ENCODE results near the gene MEX3B.
"Not testable (repeated sequence)": the region's sequence is repeated elsewhere in the genome, so short reads cannot be mapped to it uniquely, and the experiment has no call there.

Gene MEX3B

GRCh38 chr15:82044373-82045178 lies 1.2 kb downstream of the MEX3B start:
- peaks cover 0 to 17% of the 10 kb centered on the region in 2 donors for H3K4me1 Mint-ChIP-seq (ENCODE audit: low read depth in 2 of 2)
- ATAC-seq (replicated peaks) (no peak), DNase-seq (peak in 1 of 3 experiments; percentile 11)
- peak overlapping the region in 1 of 2 donors; percentile 44 for H3K27ac Mint-ChIP-seq
- H3K4me3 Mint-ChIP-seq = peak overlapping the region; percentile 82 to 90
- H3K9me3 Mint-ChIP-seq = peaks cover 0 to 6% of the 10 kb centered on the region in 2 donors
- H3K27me3 Mint-ChIP-seq = peaks cover 9 to 56% of the 10 kb centered on the region in 2 donors
- peaks cover 3% of the 10 kb centered on the region for H3K36me3 Mint-ChIP-seq (ENCODE audit: insufficient read depth)

GRCh38 chr15:82043796-82044372 lies 1.9 kb downstream of the MEX3B start:
- Mint-ChIP-seq H3K27ac (no peak overlapping the region), H3K4me3 (peak overlapping the region; percentile 82 to 90), H3K4me1 (ENCODE audit: low read depth in 2 of 2) (peaks cover 0 to 17% of the 10 kb centered on the region in 2 donors), H3K36me3 (ENCODE audit: insufficient read depth) (peaks cover 3% of the 10 kb centered on the region), H3K27me3 (peaks cover 15 to 56% of the 10 kb centered on the region in 2 donors), H3K9me3 (peaks cover 0 to 6% of the 10 kb centered on the region in 2 donors)
- DNase-seq (no peak), ATAC-seq (replicated peaks) (no peak)

- DNase-seq (no peak), ATAC-seq (replicated peaks) (no peak)
- peaks cover 17 to 56% of the 10 kb centered on the region in 2 donors for H3K27me3 Mint-ChIP-seq
- peaks cover 0 to 6% of the 10 kb centered on the region in 2 donors for H3K9me3 Mint-ChIP-seq
- peaks cover 3% of the 10 kb centered on the region for H3K36me3 Mint-ChIP-seq (ENCODE audit: insufficient read depth)
- H3K4me1 Mint-ChIP-seq (ENCODE audit: low read depth in 2 of 2) = peaks cover 0 to 17% of the 10 kb centered on the region in 2 donors
- H3K27ac Mint-ChIP-seq = peak overlapping the region in 1 of 2 donors; percentile 83
- H3K4me3 Mint-ChIP-seq = peak overlapping the region; percentile 60 to 62
These were observed 2.6 kb downstream of the MEX3B start for GRCh38 chr15:82043130-82043673.

GRCh38 chr15:82040862-82041261 lies 5.0 kb downstream of the MEX3B start:
- no peak for ATAC-seq (replicated peaks)
- peaks cover 0 to 6% of the 10 kb centered on the region in 2 donors for H3K9me3 Mint-ChIP-seq
- peaks cover 9 to 57% of the 10 kb centered on the region in 2 donors for H3K27me3 Mint-ChIP-seq
- no peaks in the 10 kb centered on the region for H3K36me3 Mint-ChIP-seq (ENCODE audit: insufficient read depth)
- H3K4me1 Mint-ChIP-seq (ENCODE audit: low read depth in 2 of 2) = peaks cover 0 to 8% of the 10 kb centered on the region in 2 donors
- DNase-seq = no peak
- no peak overlapping the region for H3K4me3 Mint-ChIP-seq
- no peak overlapping the region for H3K27ac Mint-ChIP-seq

GRCh38 chr15:82040390-82040789 lies 5.4 kb downstream of the MEX3B start:
- H3K9me3 Mint-ChIP-seq = peaks cover 0 to 6% of the 10 kb centered on the region in 2 donors
- H3K4me3 Mint-ChIP-seq = no peak overlapping the region
- H3K36me3 Mint-ChIP-seq (ENCODE audit: insufficient read depth) = no peaks in the 10 kb centered on the region
- ATAC-seq (replicated peaks) (no peak), DNase-seq (no peak)
- no peak overlapping the region for H3K27ac Mint-ChIP-seq
- peaks cover 0 to 8% of the 10 kb centered on the region in 2 donors for H3K4me1 Mint-ChIP-seq (ENCODE audit: low read depth in 2 of 2)
- peaks cover 9 to 57% of the 10 kb centered on the region in 2 donors for H3K27me3 Mint-ChIP-seq

GRCh38 chr15:82039871-82040270 lies 5.9 kb downstream of the MEX3B start:
- no peaks in the 10 kb centered on the region for H3K36me3 Mint-ChIP-seq (ENCODE audit: insufficient read depth)
- no peak overlapping the region for H3K27ac Mint-ChIP-seq
- no peak for ATAC-seq (replicated peaks)
- peaks cover 0 to 6% of the 10 kb centered on the region in 2 donors for H3K9me3 Mint-ChIP-seq
- no peak overlapping the region for H3K4me3 Mint-ChIP-seq
- H3K4me1 Mint-ChIP-seq (ENCODE audit: low read depth in 2 of 2) = peaks cover 0 to 6% of the 10 kb centered on the region in 2 donors
- DNase-seq = no peak
- peaks cover 10 to 54% of the 10 kb centered on the region in 2 donors for H3K27me3 Mint-ChIP-seq

DNA sequence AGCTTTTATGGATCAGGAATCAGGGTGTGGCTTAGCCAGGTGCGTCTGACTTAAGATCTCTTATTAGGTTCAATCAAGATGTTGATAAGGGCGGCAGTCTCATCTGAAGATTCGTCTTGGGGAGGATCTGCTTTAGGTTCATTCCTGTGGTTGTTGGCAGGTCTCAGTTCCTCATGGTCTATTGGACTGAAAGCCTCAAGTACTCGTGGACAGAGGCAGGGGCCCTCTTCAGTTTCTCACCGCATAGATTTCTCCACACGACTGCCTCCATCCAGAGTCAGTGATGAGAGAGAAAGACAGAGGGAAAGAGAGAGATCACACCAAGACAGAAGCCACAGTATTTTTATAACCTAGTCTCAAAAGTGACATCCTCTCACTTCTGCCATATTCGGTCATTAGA lies 9.4 kb downstream of the MEX3B start:
- Mint-ChIP-seq H3K27ac (no peak overlapping the region), H3K9me3 (no peaks in the 10 kb centered on the region), H3K4me1 (ENCODE audit: low read depth in 2 of 2) (no peaks in the 10 kb centered on the region), H3K27me3 (peaks cover 28 to 33% of the 10 kb centered on the region in 2 donors), H3K36me3 (ENCODE audit: insufficient read depth) (no peaks in the 10 kb centered on the region), H3K4me3 (no peak overlapping the region)
- no peak for ATAC-seq (replicated peaks)
- DNase-seq = no peak

DNA sequence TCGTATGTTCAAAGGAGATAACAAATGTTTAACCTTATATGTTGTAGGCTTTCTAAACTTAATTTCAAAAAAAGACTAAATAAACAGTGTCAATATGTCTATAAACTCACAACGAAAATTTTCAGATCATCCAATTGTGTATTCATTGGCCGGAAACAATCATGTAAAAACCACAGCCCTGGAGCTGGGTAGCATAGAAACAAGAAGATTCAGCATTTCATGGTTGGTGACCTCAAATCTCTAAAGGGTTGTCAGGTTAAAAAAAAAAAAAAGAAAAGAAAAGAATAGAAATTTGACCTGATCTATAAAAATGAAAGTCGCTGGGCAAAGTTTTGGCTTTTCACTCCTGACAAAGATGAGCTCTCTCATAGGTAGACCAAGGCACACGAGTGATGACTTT lies 13.9 kb downstream of the MEX3B start:
- Mint-ChIP-seq H3K4me3 (no peak overlapping the region), H3K27ac (no peak overlapping the region), H3K9me3 (no peaks in the 10 kb centered on the region), H3K4me1 (ENCODE audit: low read depth in 2 of 2) (no peaks in the 10 kb centered on the region), H3K27me3 (peaks cover 3 to 19% of the 10 kb centered on the region in 2 donors), H3K36me3 (ENCODE audit: insufficient read depth) (no peaks in the 10 kb centered on the region)
- ATAC-seq (replicated peaks) = no peak
- DNase-seq = no peak

DNA sequence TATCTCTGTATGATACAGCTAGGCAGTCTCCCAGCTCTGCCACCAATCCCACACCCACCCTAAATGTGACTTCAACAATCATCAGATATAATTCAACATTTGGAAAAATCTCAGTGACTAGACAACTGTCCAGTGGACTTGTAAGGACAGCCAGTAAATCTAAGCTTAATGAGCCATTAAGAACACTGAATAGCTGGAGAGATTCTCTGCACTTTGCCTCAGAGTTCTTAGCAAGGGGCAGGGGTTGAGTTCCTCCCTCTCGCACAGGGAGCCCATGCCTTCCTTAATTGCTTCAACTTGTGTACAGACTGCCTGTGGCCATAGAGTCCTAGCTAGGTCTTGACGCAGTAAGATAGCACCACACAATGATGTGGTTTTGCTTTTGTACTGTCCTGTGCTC lies 15.6 kb downstream of the MEX3B start:
- no peaks in the 10 kb centered on the region for H3K36me3 Mint-ChIP-seq (ENCODE audit: insufficient read depth)
- ATAC-seq (replicated peaks) = no peak
- peaks cover 0 to 19% of the 10 kb centered on the region in 2 donors for H3K27me3 Mint-ChIP-seq
- no peak overlapping the region for H3K27ac Mint-ChIP-seq
- no peak overlapping the region for H3K4me3 Mint-ChIP-seq
- no peak for DNase-seq
- H3K4me1 Mint-ChIP-seq (ENCODE audit: low read depth in 2 of 2) = no peaks in the 10 kb centered on the region
- no peaks in the 10 kb centered on the region for H3K9me3 Mint-ChIP-seq

DNA sequence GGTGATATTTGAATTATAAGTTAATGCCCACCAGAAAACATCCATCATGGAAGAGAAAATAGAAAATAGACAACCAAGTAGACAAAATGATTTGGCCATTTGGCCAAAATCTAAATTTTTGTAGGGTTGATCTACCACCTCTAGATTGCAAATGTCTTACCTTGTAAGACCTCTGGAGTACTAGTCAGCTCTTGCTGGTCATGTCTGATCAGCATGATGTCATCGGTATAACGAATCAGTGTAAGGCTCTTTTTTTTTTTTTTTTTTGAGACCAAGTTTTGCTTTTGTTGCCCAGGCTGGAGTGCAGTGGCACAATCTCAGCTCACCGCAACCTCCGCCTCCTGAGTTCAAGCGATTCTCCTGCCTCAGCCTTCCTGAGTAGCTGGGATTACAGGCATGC lies 17.7 kb downstream of the MEX3B start:
- not testable (repeated sequence) for DNase-seq; H3K4me1 Mint-ChIP-seq (ENCODE audit: low read depth in 2 of 2); H3K9me3 Mint-ChIP-seq; ATAC-seq (replicated peaks); H3K4me3 Mint-ChIP-seq; H3K27ac Mint-ChIP-seq; H3K36me3 Mint-ChIP-seq (ENCODE audit: insufficient read depth)
- H3K27me3 Mint-ChIP-seq = peaks cover 19 to 20% of the 10 kb centered on the region in 2 donors

DNA sequence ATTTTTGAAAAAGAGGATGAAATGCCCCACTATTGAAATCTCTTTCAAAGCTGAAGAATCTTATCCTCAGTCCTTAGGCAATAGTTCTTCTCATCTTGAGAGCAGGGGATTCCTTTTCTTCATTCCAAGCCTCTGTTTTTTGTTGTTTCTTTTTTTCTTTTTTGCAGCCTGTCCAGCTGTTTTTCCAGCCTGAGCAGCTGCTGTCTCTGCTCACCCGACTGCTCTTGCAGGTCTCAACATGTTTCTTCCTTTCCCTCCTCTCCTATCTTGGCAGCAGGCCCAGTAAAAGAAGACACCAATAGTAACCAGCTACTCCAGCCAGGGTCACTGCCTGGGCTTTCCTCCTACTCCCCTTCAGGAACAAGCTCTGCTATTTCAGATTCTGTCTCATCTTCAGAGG lies 23.8 kb downstream of the MEX3B start:
- H3K27me3 Mint-ChIP-seq = peaks cover 29 to 63% of the 10 kb centered on the region in 2 donors
- no peak overlapping the region for H3K27ac Mint-ChIP-seq
- H3K9me3 Mint-ChIP-seq = no peaks in the 10 kb centered on the region
- no peaks in the 10 kb centered on the region for H3K36me3 Mint-ChIP-seq (ENCODE audit: insufficient read depth)
- H3K4me3 Mint-ChIP-seq = no peak overlapping the region
- no peak for DNase-seq
- ATAC-seq (replicated peaks) = no peak
- peaks cover 0 to 1% of the 10 kb centered on the region in 2 donors for H3K4me1 Mint-ChIP-seq (ENCODE audit: low read depth in 2 of 2)

- peaks cover 0 to 1% of the 10 kb centered on the region in 2 donors for H3K4me1 Mint-ChIP-seq (ENCODE audit: low read depth in 2 of 2)
These were observed 25.0 kb downstream of the MEX3B start for GRCh38 chr15:82020625-82021394.

GRCh38 chr15:82018201-82018600 lies 27.6 kb downstream of the MEX3B start:
- H3K4me1 Mint-ChIP-seq (ENCODE audit: low read depth in 2 of 2) = peaks cover 0 to 1% of the 10 kb centered on the region in 2 donors
- peaks cover 46 to 71% of the 10 kb centered on the region in 2 donors for H3K27me3 Mint-ChIP-seq
- H3K27ac Mint-ChIP-seq = no peak overlapping the region
- DNase-seq (no peak), ATAC-seq (replicated peaks) (no peak)
- H3K4me3 Mint-ChIP-seq = no peak overlapping the region
- H3K9me3 Mint-ChIP-seq = no peaks in the 10 kb centered on the region
- no peaks in the 10 kb centered on the region for H3K36me3 Mint-ChIP-seq (ENCODE audit: insufficient read depth)

More at GRCh38 chr15:82020625-82021394, 25.0 kb downstream of the MEX3B start:
- Mint-ChIP-seq H3K27ac (no peak overlapping the region), H3K36me3 (ENCODE audit: insufficient read depth) (no peaks in the 10 kb centered on the region), H3K27me3 (peaks cover 37 to 74% of the 10 kb centered on the region in 2 donors), H3K4me3 (no peak overlapping the region), H3K9me3 (no peaks in the 10 kb centered on the region)
- ATAC-seq (replicated peaks) (no peak), DNase-seq (no peak)

Data from effector memory CD8-positive, alpha-beta T cell (primary cell).